ENCODE data around the gene ANKLE1.
A peak's percentile ranks its signal among the peaks of the same experiment; 100 is the strongest.

Gene ANKLE1

GRCh38 chr19:17235971-17236777, 45.5 kb upstream of the ANKLE1 start:
- peak overlapping the region; percentile 60 for H3K4me3 ChIP-seq (ENCODE audit: severe bottlenecking)
- peaks cover 69% of the 10 kb centered on the region for H3K36me3 ChIP-seq (ENCODE audit: low read depth)
- TF ChIP-seq CTCF (IDR thresholded peaks at IDR 0.05; ENCODE audit: poor library complexity, severe bottlenecking) = no peak
- peak overlapping the region; percentile 84 for H3K27ac ChIP-seq (ENCODE audit: poor library complexity, severe bottlenecking)
- no peaks in the 10 kb centered on the region for H3K27me3 ChIP-seq (ENCODE audit: insufficient read depth, poor library complexity, severe bottlenecking)
- ATAC-seq (ENCODE audit: low read depth) (peak; percentile 28), DNase-seq (ENCODE audit: low spot score) (no peak)
- H3K9me3 ChIP-seq (ENCODE audit: severe bottlenecking) = no peaks in the 10 kb centered on the region
- H3K4me1 ChIP-seq (ENCODE audit: insufficient read depth, poor library complexity, severe bottlenecking) = peaks cover 8% of the 10 kb centered on the region

GRCh38 chr19:17236811-17237543, 44.7 kb upstream of the ANKLE1 start:
- no peaks in the 10 kb centered on the region for H3K9me3 ChIP-seq (ENCODE audit: severe bottlenecking)
- H3K27ac ChIP-seq (ENCODE audit: poor library complexity, severe bottlenecking) = peak overlapping the region; percentile 84
- peaks cover 68% of the 10 kb centered on the region for H3K36me3 ChIP-seq (ENCODE audit: low read depth)
- no peak for ATAC-seq (ENCODE audit: low read depth)
- no peak for TF ChIP-seq CTCF (IDR thresholded peaks at IDR 0.05; ENCODE audit: poor library complexity, severe bottlenecking)
- H3K27me3 ChIP-seq (ENCODE audit: insufficient read depth, poor library complexity, severe bottlenecking) = no peaks in the 10 kb centered on the region
- H3K4me3 ChIP-seq (ENCODE audit: severe bottlenecking) = no peak overlapping the region
- H3K4me1 ChIP-seq (ENCODE audit: insufficient read depth, poor library complexity, severe bottlenecking) = peaks cover 11% of the 10 kb centered on the region
- no peak for DNase-seq (ENCODE audit: low spot score)

GRCh38 chr19:17237747-17238706, 43.7 kb upstream of the ANKLE1 start:
- no peak overlapping the region for H3K4me3 ChIP-seq (ENCODE audit: severe bottlenecking)
- no peak for TF ChIP-seq CTCF (IDR thresholded peaks at IDR 0.05; ENCODE audit: poor library complexity, severe bottlenecking)
- no peaks in the 10 kb centered on the region for H3K27me3 ChIP-seq (ENCODE audit: insufficient read depth, poor library complexity, severe bottlenecking)
- peaks cover 58% of the 10 kb centered on the region for H3K36me3 ChIP-seq (ENCODE audit: low read depth)
- no peak for DNase-seq (ENCODE audit: low spot score)
- no peaks in the 10 kb centered on the region for H3K9me3 ChIP-seq (ENCODE audit: severe bottlenecking)
- peaks cover 11% of the 10 kb centered on the region for H3K4me1 ChIP-seq (ENCODE audit: insufficient read depth, poor library complexity, severe bottlenecking)
- peak overlapping the region; percentile 84 for H3K27ac ChIP-seq (ENCODE audit: poor library complexity, severe bottlenecking)
- ATAC-seq (ENCODE audit: low read depth) = no peak

GRCh38 chr19:17240062-17240752, 41.5 kb upstream of the ANKLE1 start:
- Histone ChIP-seq H3K4me1 (ENCODE audit: insufficient read depth, poor library complexity, severe bottlenecking) (peaks cover 7% of the 10 kb centered on the region), H3K36me3 (ENCODE audit: low read depth) (peaks cover 39% of the 10 kb centered on the region), H3K27me3 (ENCODE audit: insufficient read depth, poor library complexity, severe bottlenecking) (no peaks in the 10 kb centered on the region), H3K4me3 (ENCODE audit: severe bottlenecking) (no peak overlapping the region), H3K9me3 (ENCODE audit: severe bottlenecking) (no peaks in the 10 kb centered on the region), H3K27ac (ENCODE audit: poor library complexity, severe bottlenecking) (no peak overlapping the region)
- no peak for TF ChIP-seq CTCF (IDR thresholded peaks at IDR 0.05; ENCODE audit: poor library complexity, severe bottlenecking)
- ATAC-seq (ENCODE audit: low read depth) (no peak), DNase-seq (ENCODE audit: low spot score) (no peak)
